Upper lobe of left lung (tissue), 4 donors: ENCODE data around the gene STAT5A.

Experiments used
- POLR2AphosphoS5 ChIP-seq, 2 donors: sonication (generic); formaldehyde crosslinking; IDR thresholded peaks; one replicate each; pipeline ENCODE4 v1.5.1; 2017; ENCODE audit warnings: antibody characterized with exemption in 2 of 2
- TF ChIP-seq, protein P1 (sequence below), 6 experiments: fragments of 450-650 bp in 4 of 6; fragments of 200-600 bp in 2 of 6; sonication (generic) in 2 of 6; IDR thresholded peaks; one replicate each; pipeline ENCODE4 v1.5.1; 2016 to 2019; ENCODE audit warnings: antibody characterized with exemption in 6 of 6

DNA sequence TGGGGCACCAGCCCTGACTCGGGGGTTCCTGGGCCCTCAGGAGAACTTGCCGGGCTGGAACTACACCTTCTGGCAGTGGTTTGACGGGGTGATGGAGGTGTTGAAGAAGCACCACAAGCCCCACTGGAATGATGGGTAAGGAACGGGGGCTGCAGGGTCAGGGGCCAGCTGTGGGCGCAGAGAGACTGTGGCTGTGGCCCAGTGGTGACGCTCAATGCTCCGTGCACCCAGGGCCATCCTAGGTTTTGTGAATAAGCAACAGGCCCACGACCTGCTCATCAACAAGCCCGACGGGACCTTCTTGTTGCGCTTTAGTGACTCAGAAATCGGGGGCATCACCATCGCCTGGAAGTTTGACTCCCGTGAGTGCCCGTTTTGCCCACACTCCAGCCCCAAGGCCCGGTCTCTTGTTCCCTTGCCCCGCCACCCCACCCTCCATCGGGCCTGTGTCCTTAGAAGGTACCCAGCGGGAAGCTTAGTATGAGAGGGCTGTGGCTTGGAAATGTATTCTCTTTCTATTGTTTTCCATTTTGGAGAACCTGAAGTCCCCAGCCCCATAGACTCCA is 19.1 kb downstream of the STAT5A start:
- TF ChIP-seq, protein P1, sequence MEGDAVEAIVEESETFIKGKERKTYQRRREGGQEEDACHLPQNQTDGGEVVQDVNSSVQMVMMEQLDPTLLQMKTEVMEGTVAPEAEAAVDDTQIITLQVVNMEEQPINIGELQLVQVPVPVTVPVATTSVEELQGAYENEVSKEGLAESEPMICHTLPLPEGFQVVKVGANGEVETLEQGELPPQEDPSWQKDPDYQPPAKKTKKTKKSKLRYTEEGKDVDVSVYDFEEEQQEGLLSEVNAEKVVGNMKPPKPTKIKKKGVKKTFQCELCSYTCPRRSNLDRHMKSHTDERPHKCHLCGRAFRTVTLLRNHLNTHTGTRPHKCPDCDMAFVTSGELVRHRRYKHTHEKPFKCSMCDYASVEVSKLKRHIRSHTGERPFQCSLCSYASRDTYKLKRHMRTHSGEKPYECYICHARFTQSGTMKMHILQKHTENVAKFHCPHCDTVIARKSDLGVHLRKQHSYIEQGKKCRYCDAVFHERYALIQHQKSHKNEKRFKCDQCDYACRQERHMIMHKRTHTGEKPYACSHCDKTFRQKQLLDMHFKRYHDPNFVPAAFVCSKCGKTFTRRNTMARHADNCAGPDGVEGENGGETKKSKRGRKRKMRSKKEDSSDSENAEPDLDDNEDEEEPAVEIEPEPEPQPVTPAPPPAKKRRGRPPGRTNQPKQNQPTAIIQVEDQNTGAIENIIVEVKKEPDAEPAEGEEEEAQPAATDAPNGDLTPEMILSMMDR (IDR thresholded peaks at IDR 0.05), result no peak
- TF ChIP-seq POLR2AphosphoS5 (IDR thresholded peaks at IDR 0.05), result no peak
